ENCODE measurements around the gene NRSN2. TPM values are rescaled to one million over a fixed set of nuclear protein-coding genes. Genes with fewer than 3 reads are reported as not detected.
A peak's percentile ranks its signal among the peaks of the same experiment; 100 is the strongest.
"Not testable (repeated sequence)": the region's sequence is repeated elsewhere in the genome, so short reads cannot be mapped to it uniquely, and the experiment has no call there.

Gene NRSN2
- total RNA-seq, 1 donor from 2014 or later = 24.5 TPM

GRCh38 chr20:353166-353565, 6.3 kb downstream of the NRSN2 start:
- Histone ChIP-seq H3K27ac (no peak overlapping the region), H3K4me1 (peaks cover 0 to 2% of the 10 kb centered on the region in 2 donors), H3K36me3 (peaks cover 0 to 5% of the 10 kb centered on the region in 2 donors), H3K4me3 (no peak overlapping the region), H3K9me3 (no peaks in the 10 kb centered on the region), H3K27me3 (no peaks in the 10 kb centered on the region)
- TF ChIP-seq CTCF (IDR thresholded peaks at IDR 0.05) = no peak
- intact Hi-C loops (cut with DNase I) = loop anchor here (5.0 kb wide), 2 partner anchors 314 to 389 kb away; no protein-coding TSS in a partner anchor
- DNase-seq (ENCODE audit: low spot score in 2 of 2) = no peak

- Histone ChIP-seq H3K4me3 (no peak overlapping the region), H3K36me3 (peaks cover 0 to 5% of the 10 kb centered on the region in 2 donors), H3K27me3 (no peaks in the 10 kb centered on the region), H3K9me3 (no peaks in the 10 kb centered on the region), H3K27ac (no peak overlapping the region), H3K4me1 (no peaks in the 10 kb centered on the region)
- DNase-seq (ENCODE audit: low spot score in 2 of 2) = peak in 1 of 2 donors; percentile 89
- TF ChIP-seq CTCF (IDR thresholded peaks at IDR 0.05) = peak; percentile 91 to 96 (median 94)
- intact Hi-C loops (cut with DNase I) = loop anchor here (1.0 to 5.0 kb wide), 5 partner anchors 53 to 388 kb away; no protein-coding TSS in a partner anchor
These were observed 7.5 kb downstream of the NRSN2 start for GRCh38 chr20:354298-354977.

DNA sequence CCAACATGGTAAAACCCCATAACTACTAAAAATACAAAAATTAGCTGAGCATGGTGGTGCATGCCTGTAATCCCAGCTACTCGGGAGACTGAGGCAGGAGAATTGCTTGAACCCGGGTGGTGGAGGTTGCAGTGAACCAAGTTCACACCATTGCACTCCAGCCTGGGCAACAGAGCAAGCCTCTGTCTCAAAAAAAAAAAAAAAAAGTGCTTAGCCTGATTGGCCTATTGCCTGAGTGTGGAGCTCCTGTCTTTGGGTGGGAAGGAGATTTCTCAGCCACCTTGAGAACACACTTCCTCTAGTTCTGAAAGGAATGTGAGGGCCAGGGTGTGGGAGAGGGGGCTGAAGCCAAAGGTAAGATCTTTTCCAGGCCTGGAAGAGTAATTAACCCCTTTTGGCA, 9.2 kb downstream of the NRSN2 start:
- H3K27me3 ChIP-seq; H3K9me3 ChIP-seq; H3K27ac ChIP-seq; H3K4me1 ChIP-seq; H3K36me3 ChIP-seq; intact Hi-C loops (cut with DNase I); H3K4me3 ChIP-seq; DNase-seq (ENCODE audit: low spot score in 2 of 2): not testable (repeated sequence)

DNA sequence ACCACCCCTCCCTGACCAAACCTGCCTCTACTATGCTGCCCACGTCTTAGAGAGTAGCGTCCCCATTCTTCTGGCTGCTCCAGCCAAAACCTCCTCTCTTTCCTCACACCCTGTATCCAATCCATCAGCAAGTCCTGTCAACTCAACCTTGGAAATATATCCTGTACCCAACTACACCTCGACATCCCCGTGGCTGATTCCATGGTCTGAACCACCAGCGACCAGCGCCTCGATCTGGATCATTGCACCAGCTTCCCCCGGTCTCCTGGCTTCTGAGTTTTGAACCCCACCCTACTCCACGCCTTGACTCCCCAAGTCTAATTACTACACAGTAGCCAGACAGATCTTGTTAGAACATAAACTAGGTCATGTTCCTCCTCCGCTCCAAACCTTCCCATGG, 9.8 kb downstream of the NRSN2 start:
- TF ChIP-seq CTCF (IDR thresholded peaks at IDR 0.05) = no peak
- H3K27me3 ChIP-seq = no peaks in the 10 kb centered on the region
- intact Hi-C loops (cut with DNase I) = no loop called here

GRCh38 chr20:358891-359555, 12.1 kb downstream of the NRSN2 start:
- H3K4me3 ChIP-seq = no peak overlapping the region
- H3K4me1 ChIP-seq = peaks cover 2 to 3% of the 10 kb centered on the region in 2 donors
- intact Hi-C loops (cut with DNase I) = no loop called here
- no peak overlapping the region for H3K27ac ChIP-seq
- no peaks in the 10 kb centered on the region for H3K9me3 ChIP-seq
- no peaks in the 10 kb centered on the region for H3K36me3 ChIP-seq
- no peak for TF ChIP-seq CTCF (IDR thresholded peaks at IDR 0.05)
- DNase-seq (ENCODE audit: low spot score in 2 of 2) = no peak
- H3K27me3 ChIP-seq = no peaks in the 10 kb centered on the region

More for the DNA sequence above, 9.8 kb downstream of the NRSN2 start:
- Histone ChIP-seq H3K27ac (no peak overlapping the region), H3K36me3 (no peaks in the 10 kb centered on the region), H3K9me3 (no peaks in the 10 kb centered on the region), H3K4me1 (no peaks in the 10 kb centered on the region), H3K4me3 (no peak overlapping the region)
- DNase-seq (ENCODE audit: low spot score in 2 of 2) = no peak

GRCh38 chr20:361561-361960, 14.7 kb downstream of the NRSN2 start:
- no peak for TF ChIP-seq CTCF (IDR thresholded peaks at IDR 0.05)
- Histone ChIP-seq H3K36me3 (no peaks in the 10 kb centered on the region), H3K27ac (no peak overlapping the region), H3K9me3 (no peaks in the 10 kb centered on the region), H3K27me3 (no peaks in the 10 kb centered on the region), H3K4me1 (peaks cover 2 to 3% of the 10 kb centered on the region in 2 donors), H3K4me3 (no peak overlapping the region)
- intact Hi-C loops (cut with DNase I) = loop anchor here (5.0 kb wide), 1 partner anchor 281 kb away; no protein-coding TSS in a partner anchor
- no peak for DNase-seq (ENCODE audit: low spot score in 2 of 2)

Measured in ascending aorta (tissue), 2 donors.